Iris pigment epithelial cell (primary cell): ENCODE measurements around the gene CD84.
"Not testable (repeated sequence)": the region's sequence is repeated elsewhere in the genome, so short reads cannot be mapped to it uniquely, and the experiment has no call there.

Source experiments
- DNase-seq: peaks from one replicate; pipeline ENCODE4 v3.0.0-alpha.2; 2011; ENCODE audit warnings: low read depth

The CD84 gene

GRCh38 chr1:160541622-160542302 is 37.5 kb downstream of the CD84 start:
- no peak for DNase-seq

- DNase-seq, result no peak
These were observed 38.5 kb downstream of the CD84 start for GRCh38 chr1:160540859-160541233.

- no peak for DNase-seq
These were observed 39.1 kb downstream of the CD84 start for GRCh38 chr1:160539990-160540858.

GRCh38 chr1:160539684-160539989 is 39.7 kb downstream of the CD84 start:
- no peak for DNase-seq

- DNase-seq, result no peak
These were observed 40.2 kb downstream of the CD84 start for GRCh38 chr1:160538985-160539651.

GRCh38 chr1:160537714-160538665 is 41.3 kb downstream of the CD84 start:
- DNase-seq, result no peak

- DNase-seq, result no peak
These were observed 44.3 kb downstream of the CD84 start for GRCh38 chr1:160534823-160535605.

- DNase-seq, result not testable (repeated sequence)
These were observed 46.8 kb downstream of the CD84 start for GRCh38 chr1:160532557-160532813.

GRCh38 chr1:160531809-160532556 is 47.3 kb downstream of the CD84 start:
- DNase-seq, result not testable (repeated sequence)

GRCh38 chr1:160529401-160529952 is 49.8 kb downstream of the CD84 start:
- not testable (repeated sequence) for DNase-seq

- not testable (repeated sequence) for DNase-seq
These were observed 55.5 kb downstream of the CD84 start for GRCh38 chr1:160523789-160524188.

GRCh38 chr1:160522622-160523345 is 56.5 kb downstream of the CD84 start, which contains the start of gene SLAMF6:
Gene SLAMF6 (minus strand): TSS chr1:160523255. CDS start chr1:160523192, 63 bp downstream.
- no peak for DNase-seq

GRCh38 chr1:160522136-160522535 is 57.2 kb downstream of the CD84 start:
- DNase-seq, result no peak

GRCh38 chr1:160521554-160521953 is 57.7 kb downstream of the CD84 start:
- DNase-seq, result no peak

GRCh38 chr1:160520999-160521398 is 58.3 kb downstream of the CD84 start:
- no peak for DNase-seq

- DNase-seq, result no peak
These were observed 58.7 kb downstream of the CD84 start for GRCh38 chr1:160520582-160520981.

GRCh38 chr1:160519642-160520435 is 59.5 kb downstream of the CD84 start:
- peak; percentile 1 for DNase-seq

GRCh38 chr1:160517519-160517918 is 61.8 kb downstream of the CD84 start:
- not testable (repeated sequence) for DNase-seq

GRCh38 chr1:160515908-160516307 is 63.4 kb downstream of the CD84 start:
- DNase-seq, result not testable (repeated sequence)
